ENCODE data around the gene DPYD.

DPYD gene

GRCh38 chr1:97170300-97170699 is 750.5 kb downstream of the DPYD start:
- no peak for DNase-seq

DNA sequence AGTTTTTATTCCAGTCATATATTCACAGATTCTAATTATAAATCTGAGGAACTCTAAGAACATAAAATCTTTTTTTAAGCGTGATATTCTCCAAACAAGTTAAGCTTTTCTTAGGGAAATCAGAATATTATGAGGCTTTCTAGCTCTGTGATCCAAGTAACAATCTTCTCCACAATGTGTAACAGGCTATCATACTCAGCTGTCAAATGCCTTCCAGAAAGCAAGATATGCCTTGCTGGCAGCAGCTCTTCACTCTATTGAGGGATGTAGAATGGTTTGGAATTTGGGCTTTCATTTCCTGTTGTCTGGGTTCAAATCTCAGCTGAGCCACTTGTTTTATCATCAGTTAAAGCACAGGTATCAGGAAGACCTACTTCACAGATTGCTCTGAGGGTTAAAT is 752.8 kb downstream of the DPYD start:
- no peak for DNase-seq

- no peak for DNase-seq
Measured at GRCh38 chr1:97167246-97167645, 753.6 kb downstream of the DPYD start.

- no peak for DNase-seq
Measured at GRCh38 chr1:97166626-97167025, 754.2 kb downstream of the DPYD start.

DNA sequence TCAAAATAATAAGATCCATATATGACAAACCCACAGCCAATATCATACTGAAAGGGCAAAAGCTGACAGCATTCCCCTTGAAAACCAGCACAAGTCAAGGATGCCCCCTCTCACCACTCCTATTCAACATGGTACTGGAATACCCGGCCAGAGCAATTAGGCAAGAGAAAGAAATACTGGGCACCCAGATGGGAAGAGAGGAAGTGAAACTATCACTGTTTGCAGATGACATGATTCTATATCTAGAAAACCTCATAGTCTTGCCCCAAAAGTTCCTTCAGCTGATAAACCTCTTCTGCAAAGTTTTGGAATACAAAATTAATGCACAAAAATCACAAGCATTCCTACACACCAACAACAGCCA is 756.6 kb downstream of the DPYD start:
- no peak for DNase-seq

GRCh38 chr1:97163591-97164275 is 757.1 kb downstream of the DPYD start:
- no peak for DNase-seq

DNA sequence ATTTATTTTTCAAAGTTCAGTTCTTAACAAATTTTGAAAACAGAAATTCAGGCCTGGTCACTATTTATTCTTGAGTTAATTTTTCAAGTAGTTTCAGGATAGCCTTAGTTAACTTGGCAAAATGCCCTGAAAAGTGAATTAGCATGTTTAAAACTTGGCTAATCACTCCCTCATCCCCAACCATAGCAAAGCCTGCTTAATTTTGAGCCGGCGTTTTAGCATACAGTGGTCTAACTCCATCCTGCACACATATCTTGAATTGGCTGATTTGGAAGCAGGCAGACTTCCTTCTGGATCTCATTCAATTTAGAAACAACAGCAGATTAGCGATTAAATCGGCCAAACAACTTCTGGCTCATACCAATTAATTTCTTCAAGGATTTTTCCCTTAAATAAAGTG is 760.0 kb downstream of the DPYD start:
- no peak for DNase-seq

DNA sequence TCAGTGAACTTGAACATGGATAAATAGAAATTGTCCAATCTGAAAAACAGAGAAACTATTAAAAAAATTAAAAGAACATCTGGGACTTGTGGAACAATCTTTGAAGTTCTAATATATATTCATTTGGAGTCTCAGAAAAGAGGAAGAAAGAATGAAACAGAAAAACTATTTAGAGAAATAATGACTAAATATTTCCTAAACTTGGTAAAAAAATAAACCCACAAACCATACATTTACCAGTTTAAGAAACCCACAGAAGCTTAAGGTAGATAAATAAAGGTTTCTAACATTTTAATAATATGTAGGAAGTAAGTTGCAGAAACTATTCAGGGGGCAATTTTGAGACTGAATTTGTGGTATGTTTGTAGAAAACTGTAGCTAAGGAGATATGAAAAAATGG is 761.5 kb downstream of the DPYD start:
- no peak for DNase-seq

DNA sequence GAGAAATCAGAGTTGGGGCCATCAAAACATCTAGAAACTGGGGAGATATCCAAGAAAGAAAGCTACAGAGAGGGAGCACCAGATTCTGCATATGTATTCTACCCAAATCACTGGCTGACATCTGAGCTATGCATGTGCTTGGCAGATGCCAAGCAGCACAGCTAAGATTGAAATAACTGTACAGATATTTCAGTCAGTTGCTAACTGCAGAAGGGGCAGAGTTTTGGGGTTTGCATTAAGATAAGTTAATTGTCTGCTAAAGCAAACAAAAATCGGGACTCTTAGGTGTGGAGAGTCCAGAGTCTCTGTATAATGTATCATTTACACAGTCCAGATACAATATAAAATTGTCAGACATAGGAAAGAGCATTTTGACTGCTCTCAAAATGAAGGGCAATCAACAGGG is 762.1 kb downstream of the DPYD start:
- no peak for DNase-seq

GRCh38 chr1:97157991-97158390 is 762.8 kb downstream of the DPYD start:
- DNase-seq, result no peak

- no peak for DNase-seq
Measured at GRCh38 chr1:97151651-97152050, 769.2 kb downstream of the DPYD start.

DNA sequence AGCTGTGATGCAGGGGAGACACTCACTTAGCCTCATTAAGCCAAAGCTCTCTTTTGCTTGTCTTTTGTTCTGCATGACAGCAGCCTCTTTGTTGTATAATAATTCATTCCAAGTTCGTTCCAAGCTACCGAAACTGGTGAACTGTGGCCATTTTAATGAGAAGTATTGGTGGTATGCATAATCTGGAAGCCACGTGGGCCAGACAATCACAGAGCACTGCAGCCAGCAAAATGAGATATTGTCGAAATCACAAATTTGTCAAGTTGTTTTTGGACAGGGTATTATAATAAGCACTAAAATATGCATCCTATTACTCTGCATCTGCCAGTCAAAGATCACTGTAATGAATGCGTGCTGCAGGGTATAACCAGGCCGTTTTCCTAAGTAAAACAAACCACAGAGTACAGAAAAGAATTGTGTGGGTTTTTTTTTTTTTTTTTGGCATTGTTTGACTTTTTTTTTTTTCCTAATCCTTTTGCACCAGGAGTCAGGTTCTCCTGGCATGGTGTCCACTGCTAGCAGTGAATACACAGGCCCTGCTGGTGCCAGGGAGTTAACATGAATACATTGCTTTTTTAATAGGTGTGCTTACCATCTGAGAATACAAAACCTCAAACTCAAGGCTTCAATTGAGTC is 775.4 kb downstream of the DPYD start:
- DNase-seq, result no peak

DNA sequence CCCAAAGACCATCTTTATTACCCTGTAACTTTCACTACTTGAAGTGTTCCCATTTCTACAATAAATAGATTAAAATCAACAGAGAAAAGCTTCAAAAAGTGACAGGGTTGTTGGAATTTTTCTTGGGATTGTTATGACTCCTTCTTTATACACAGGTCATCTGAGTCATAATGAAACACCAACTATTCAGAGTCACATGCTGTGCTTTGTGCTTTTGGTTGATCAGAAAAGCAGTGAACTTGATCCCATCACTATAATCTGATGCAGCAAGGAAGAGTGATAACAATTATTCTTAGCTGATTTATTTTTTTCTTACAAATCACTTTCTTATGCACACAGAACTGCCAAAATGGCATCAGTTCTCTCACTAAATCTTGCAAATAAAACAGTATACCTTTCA is 776.3 kb downstream of the DPYD start:
- no peak for DNase-seq

DNA sequence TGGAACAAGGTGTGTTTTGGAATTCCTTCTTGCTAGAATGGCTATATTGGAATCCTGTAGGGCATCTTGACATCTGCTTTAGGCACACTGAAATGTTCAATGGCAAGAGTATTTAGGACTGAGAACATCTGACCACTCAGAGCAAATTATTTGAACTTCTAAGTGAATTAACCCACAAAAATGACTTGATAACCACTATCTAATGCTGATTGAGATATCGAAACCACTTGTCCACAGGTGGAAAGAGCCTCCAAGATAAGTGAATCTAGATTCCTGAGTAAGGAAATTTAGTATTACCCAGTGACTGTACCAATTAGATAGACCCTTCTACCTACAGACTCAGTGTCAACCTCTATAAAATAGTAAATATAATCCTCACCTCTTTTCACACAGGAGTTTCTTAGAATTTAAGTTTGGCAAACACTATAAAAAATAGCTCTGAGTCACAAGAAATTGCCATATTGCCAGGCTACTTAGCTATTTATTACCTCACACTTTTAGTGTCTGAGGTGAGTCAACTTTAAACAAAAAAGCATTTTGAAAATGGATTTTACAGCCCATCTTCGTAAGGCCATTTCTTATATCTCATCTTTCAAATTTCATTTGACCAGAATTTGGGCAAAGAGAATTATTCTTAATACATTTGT is 777.5 kb downstream of the DPYD start:
- DNase-seq, result no peak

DNA sequence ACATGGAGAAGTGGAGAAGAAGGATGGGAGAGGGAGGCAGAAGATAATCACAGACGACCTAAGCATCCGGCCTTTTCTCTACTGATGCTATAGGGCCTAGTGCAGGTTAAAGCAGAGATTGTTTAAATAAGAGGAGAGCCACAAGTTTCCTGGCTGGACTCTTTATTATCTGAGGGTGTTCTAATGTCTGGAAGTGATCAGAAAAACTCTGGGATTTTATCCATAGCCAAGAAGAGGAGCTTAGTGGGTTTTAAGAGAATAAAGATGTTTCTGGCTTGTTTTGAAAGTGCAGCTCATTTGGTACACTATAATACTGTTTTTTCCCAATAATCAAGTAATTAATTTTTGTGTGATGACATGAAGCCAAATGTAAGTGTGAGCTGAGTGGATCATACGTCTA is 780.2 kb downstream of the DPYD start:
- DNase-seq, result no peak

GRCh38 chr1:97139512-97139911 is 781.3 kb downstream of the DPYD start:
- DNase-seq, result no peak

GRCh38 chr1:97138515-97139032 is 782.3 kb downstream of the DPYD start:
- DNase-seq, result no peak

- DNase-seq, result no peak
Measured at GRCh38 chr1:97137862-97138514, 782.8 kb downstream of the DPYD start.

DNA sequence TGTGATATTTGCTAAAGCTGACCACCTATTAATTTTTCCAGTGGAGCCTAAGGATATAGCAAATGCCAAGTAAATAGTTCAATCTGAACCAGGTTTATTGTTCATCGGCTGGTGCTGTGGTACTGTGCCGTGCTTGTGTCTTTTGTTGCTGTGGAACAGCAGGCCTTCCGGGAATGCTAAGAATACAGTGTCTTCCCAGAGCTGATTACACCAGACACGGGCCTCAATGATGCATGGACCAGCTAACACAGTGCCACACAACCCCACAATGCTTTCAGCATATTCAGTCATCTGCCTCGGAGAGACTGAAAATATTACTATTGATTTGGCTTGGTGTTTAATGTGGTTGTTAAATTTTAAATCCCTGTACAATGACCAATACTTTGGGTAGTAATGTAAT is 783.8 kb downstream of the DPYD start:
- DNase-seq, result no peak

DNA sequence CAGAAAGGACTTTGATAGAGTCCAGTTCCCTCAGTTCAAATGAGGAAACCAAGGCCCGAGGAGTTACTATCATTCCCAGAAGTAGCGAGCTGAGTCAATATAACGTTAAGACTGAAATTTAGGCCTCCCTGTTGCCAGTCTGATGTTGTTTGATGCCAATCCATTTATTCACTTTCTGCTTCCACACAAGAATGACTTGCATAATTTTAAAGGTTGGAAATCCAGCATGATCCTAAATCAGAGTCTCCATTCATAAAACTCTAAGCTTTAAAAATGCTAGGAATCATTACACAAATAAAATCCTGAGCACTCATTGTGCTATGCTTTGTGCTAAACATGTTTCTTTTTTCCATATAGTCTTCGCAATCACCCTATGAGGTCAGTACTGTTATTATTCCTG is 784.9 kb downstream of the DPYD start:
- DNase-seq, result no peak

DNA sequence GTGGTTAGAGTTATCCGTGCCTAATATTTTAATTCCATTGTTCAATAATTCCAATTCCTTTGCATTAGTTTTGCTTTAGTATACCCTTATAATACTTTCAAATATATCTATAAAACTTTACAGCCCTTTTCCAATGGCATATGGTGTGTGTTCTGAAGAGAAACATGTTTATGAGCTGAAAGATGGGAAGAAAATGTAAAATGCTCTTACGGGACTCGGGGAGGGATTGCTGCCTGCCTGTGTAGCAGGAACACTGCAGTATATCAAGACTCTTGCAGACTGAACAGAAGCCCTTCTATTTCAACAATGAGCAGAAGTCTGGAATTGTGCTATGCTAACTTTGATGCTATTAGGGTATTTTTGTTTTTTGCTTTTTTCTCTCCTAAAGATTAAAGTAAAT is 792.4 kb downstream of the DPYD start:
- DNase-seq, result no peak

- no peak for DNase-seq
Measured at GRCh38 chr1:97123717-97124431, 797.0 kb downstream of the DPYD start.

- DNase-seq, result no peak
Measured at GRCh38 chr1:97120806-97121205, 800.0 kb downstream of the DPYD start.

Measured in activated CD4-positive, CD25-positive, alpha-beta regulatory T cell treated with anti-CD3 and anti-CD28 coated beads, Interleukin-2, amount 50 U/mL, for 72 hours (primary cell).